A549 (cell line): ENCODE data around the gene CBFA2T3.

Source experiments
- CHD2 ChIP-seq: fragments of 150-350 bp; IDR thresholded peaks from 2 replicates; pipeline ENCODE4 v1.6.1; 2014; ENCODE audit warnings: low read length; ENCODE audit not compliant: partially characterized antibody
- CHD4 ChIP-seq: fragments of 200-600 bp; sonication (generic); IDR thresholded peaks from 2 replicates; pipeline ENCODE4 v1.6.1; 2016; ENCODE audit warnings: antibody characterized with exemption, mild to moderate bottlenecking, borderline replicate concordance
- CTCF ChIP-seq: fragments of >200 bp; sonication (Bioruptor Twin); formaldehyde crosslinking; IDR thresholded peaks from 3 replicates; pipeline ENCODE4 v1.5.1; 2016
- EP300 ChIP-seq, 2 experiments: fragments of >200 bp; sonication (Bioruptor Twin); formaldehyde crosslinking; IDR thresholded peaks; 2 replicates in 1 of 2; 3 replicates in 1 of 2; pipeline ENCODE4 v1.6.1; 2016 to 2017
- HOXA7 ChIP-seq: fragments of 250-450 bp; sonication (Bioruptor Pico); IDR thresholded peaks from 2 replicates; pipeline ENCODE4 v1.5.0; 2020; ENCODE audit warnings: mild to moderate bottlenecking, moderate library complexity
- JUN ChIP-seq, 2 experiments: fragments of >200 bp; sonication (Bioruptor Twin); formaldehyde crosslinking; IDR thresholded peaks; 2 replicates in 1 of 2; 3 replicates in 1 of 2; pipeline ENCODE4 v1.6.1; 2016 to 2017
- KDM1A ChIP-seq: fragments of 200-600 bp; sonication (generic); IDR thresholded peaks from 2 replicates; pipeline ENCODE4 v1.6.1; 2016; ENCODE audit warnings: low read depth, mild to moderate bottlenecking
- NR3C1 ChIP-seq: fragments of >200 bp; sonication (Bioruptor Twin); formaldehyde crosslinking; IDR thresholded peaks from 3 replicates; pipeline ENCODE4 v1.6.1; 2017
- POLR2A ChIP-seq: IDR thresholded peaks from 2 replicates; pipeline ENCODE4 v1.6.1; 2012; ENCODE audit warnings: mild to moderate bottlenecking, low read length
- RFX5 ChIP-seq: fragments of 450-650 bp; IDR thresholded peaks from 2 replicates; pipeline ENCODE4 v1.7.1; 2014; ENCODE audit warnings: antibody characterized with exemption, mild to moderate bottlenecking, moderate library complexity

- TF ChIP-seq KDM1A, result no peak
- TF ChIP-seq EP300 (IDR thresholded peaks at IDR 0.05), result no peak
- TF ChIP-seq CHD4, result no peak
- TF ChIP-seq CTCF, result no peak
- no peak for TF ChIP-seq JUN (IDR thresholded peaks at IDR 0.05)
- no peak for TF ChIP-seq CHD2
- no peak for TF ChIP-seq POLR2A
- TF ChIP-seq HOXA7 (CRISPR knock-in tag), result no peak
- TF ChIP-seq RFX5, result no peak
- no peak for TF ChIP-seq NR3C1
Observed at GRCh38 chr16:88975511-88976061, 1.4 kb downstream of the CBFA2T3 start.
